Suprapubic skin (tissue), 4 donors: ENCODE data around the gene MRPS17.

Experiments
- EP300 ChIP-seq: sonication (generic); formaldehyde crosslinking; IDR thresholded peaks from one replicate; pipeline ENCODE4 v1.6.1; 2017; ENCODE audit warnings: antibody characterized with exemption
- POLR2A ChIP-seq, 2 donors: fragments of 450-650 bp; IDR thresholded peaks; one replicate each; pipeline ENCODE4 v1.6.1; 2017; ENCODE audit warnings: antibody characterized with exemption in 2 of 2, mild to moderate bottlenecking in 2 of 2, moderate library complexity in 2 of 2
- POLR2AphosphoS5 ChIP-seq, 3 donors: sonication (generic); formaldehyde crosslinking; IDR thresholded peaks; one replicate each; pipeline ENCODE4 v1.6.1; 2017; ENCODE audit warnings: antibody characterized with exemption in 3 of 3
- TF ChIP-seq, protein P1 (sequence below), 2 donors: fragments of 200-600 bp in 1 of 2; fragments of 450-650 bp in 1 of 2; sonication (generic) in 1 of 2; IDR thresholded peaks; one replicate each; pipeline ENCODE4 v1.5.1; 2016 to 2019; ENCODE audit warnings: antibody characterized with exemption in 2 of 2, mild to moderate bottlenecking in 1 of 2, moderate library complexity in 1 of 2

DNA sequence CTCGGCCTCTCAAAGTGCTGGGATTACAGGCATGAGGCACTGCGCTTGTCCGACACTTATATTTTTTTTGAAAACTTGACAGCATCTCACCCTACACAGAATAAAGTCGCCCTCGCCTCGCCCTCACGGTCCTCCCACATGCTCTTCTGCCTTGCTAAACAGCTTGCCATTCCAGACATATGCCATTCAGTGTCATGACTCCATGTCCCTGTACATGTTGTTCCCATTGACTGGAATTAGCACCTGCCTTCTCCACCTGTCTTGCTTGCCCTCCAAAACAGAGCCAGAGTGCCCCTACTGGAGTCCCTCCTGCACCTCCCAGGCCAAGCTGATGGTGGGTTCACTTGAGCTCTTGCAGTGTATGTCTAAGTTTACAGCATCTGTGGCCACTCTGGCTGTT is 18.9 kb downstream of the MRPS17 start:
- TF ChIP-seq, protein P1, sequence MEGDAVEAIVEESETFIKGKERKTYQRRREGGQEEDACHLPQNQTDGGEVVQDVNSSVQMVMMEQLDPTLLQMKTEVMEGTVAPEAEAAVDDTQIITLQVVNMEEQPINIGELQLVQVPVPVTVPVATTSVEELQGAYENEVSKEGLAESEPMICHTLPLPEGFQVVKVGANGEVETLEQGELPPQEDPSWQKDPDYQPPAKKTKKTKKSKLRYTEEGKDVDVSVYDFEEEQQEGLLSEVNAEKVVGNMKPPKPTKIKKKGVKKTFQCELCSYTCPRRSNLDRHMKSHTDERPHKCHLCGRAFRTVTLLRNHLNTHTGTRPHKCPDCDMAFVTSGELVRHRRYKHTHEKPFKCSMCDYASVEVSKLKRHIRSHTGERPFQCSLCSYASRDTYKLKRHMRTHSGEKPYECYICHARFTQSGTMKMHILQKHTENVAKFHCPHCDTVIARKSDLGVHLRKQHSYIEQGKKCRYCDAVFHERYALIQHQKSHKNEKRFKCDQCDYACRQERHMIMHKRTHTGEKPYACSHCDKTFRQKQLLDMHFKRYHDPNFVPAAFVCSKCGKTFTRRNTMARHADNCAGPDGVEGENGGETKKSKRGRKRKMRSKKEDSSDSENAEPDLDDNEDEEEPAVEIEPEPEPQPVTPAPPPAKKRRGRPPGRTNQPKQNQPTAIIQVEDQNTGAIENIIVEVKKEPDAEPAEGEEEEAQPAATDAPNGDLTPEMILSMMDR (IDR thresholded peaks at IDR 0.05): no peak
- no peak for TF ChIP-seq EP300
- no peak for TF ChIP-seq POLR2A (IDR thresholded peaks at IDR 0.05)
- TF ChIP-seq POLR2AphosphoS5 (IDR thresholded peaks at IDR 0.05): no peak
